ENCODE measurements around the gene UROC1. TPM values are rescaled to one million over a fixed set of nuclear protein-coding genes. Genes with fewer than 3 reads are reported as not detected.

The UROC1 gene
- total and polyA plus RNA-seq, 2 of the 13 experiments (the other 11 are each of a cell fraction or from before 2014, with no cell fraction given) = 0.71 to 1.3 TPM

DNA sequence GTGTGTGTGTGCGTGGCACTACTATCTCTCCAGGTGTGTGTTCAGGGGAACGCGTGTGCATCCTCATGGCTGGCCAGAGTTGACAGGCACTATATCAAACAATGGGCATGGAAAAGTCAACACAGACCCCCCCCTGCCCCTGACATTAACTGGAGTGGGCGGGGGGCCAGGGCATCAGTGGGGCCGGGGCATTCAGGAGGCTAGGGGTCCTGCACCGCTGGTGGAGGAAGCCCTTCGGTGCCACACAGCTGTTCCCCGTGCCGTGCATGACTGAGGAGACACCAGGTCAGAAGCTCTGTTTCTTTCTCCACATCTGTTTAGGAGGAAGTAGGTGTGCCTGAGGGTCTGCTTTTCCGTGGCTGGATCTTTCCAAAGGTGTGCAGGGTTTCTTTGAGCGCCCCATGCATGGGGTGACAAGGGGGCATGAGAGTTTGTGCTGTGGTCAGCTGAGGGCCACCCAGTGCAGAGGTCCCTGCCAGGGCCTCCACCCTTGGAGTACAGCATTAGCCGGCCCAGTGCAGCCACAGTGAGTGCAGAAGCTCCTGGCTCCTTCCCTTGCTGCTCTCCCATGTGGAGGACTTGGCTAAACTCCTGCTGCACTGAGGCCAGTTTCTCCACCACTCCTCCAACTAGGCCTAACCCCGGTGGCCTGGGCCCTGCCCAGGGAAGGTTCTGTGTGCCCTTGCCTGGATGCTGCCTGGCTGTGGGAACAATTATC is 33.7 kb upstream of the UROC1 start:
- DNase-seq (ENCODE audit: low spot score) (no peak), FAIRE-seq (no peak), ATAC-seq (0 out of 3 replicates have a peak, but pooled peaks have one; percentile 5)
- Histone ChIP-seq H4K20me1 (ENCODE audit: insufficient read depth, low read length) (no peaks in the 10 kb centered on the region), H3K4me1 (ENCODE audit: insufficient read depth, low read length) (peaks cover 8% of the 10 kb centered on the region; the same call in 1 of the 2 replicates), H3K4me2 (ENCODE audit: low read depth, low read length) (no peak overlapping the region), H3K9me3 (ENCODE audit: low read length) (no peaks in the 10 kb centered on the region), H3K27me3 (ENCODE audit: control insufficient read depth in 1 of 2, insufficient read depth in 2 of 2, low read length in 2 of 2) (peaks cover 5 to 35% of the 10 kb centered on the region in 2 experiments; a peak in 2 of 5 replicates), H2AFZ (ENCODE audit: low read length) (no peak overlapping the region), H3K9ac (ENCODE audit: insufficient read depth, low read depth, low read length) (no peak overlapping the region), H3K27ac (ENCODE audit: extremely low read length, insufficient read depth, low read length) (no peak overlapping the region), H3K79me2 (ENCODE audit: insufficient read depth, low read length) (no peaks in the 10 kb centered on the region), H3K36me3 (replicated peaks in 1 of 2; ENCODE audit: control insufficient read depth in 1 of 2, insufficient read depth in 2 of 2, low read length in 2 of 2) (no peaks in the 10 kb centered on the region), H3K4me3 (replicated peaks in 1 of 3; ENCODE audit: insufficient read depth in 1 of 3, low read depth in 2 of 3, low read length in 3 of 3) (no peak overlapping the region)
- intact Hi-C loops (cut with micrococcal nuclease; ENCODE audit: unreplicated experiment) = loop anchor here (10.0 kb wide), 2 partner anchors 56 to 924 kb away; no protein-coding TSS in a partner anchor
- TF ChIP-seq SIX1 (CRISPR knock-in tag; IDR thresholded peaks at IDR 0.05; ENCODE audit: borderline replicate concordance) (no peak), ZNF550 (CRISPR knock-in tag; IDR thresholded peaks at IDR 0.05; ENCODE audit: borderline replicate concordance) (no peak), ZNF567 (CRISPR knock-in tag; IDR thresholded peaks at IDR 0.05; ENCODE audit: borderline replicate concordance) (no peak), NR1H2 (CRISPR knock-in tag; IDR thresholded peaks at IDR 0.05; ENCODE audit: borderline replicate concordance, low read depth) (no peak), EP300 (IDR thresholded peaks at IDR 0.05; ENCODE audit: low read depth in 2 of 2, low read length in 2 of 2) (no peak), EP300 (CRISPR knock-in tag; IDR thresholded peaks at IDR 0.05; ENCODE audit: borderline replicate concordance) (no peak), ZNF660 (CRISPR knock-in tag; IDR thresholded peaks at IDR 0.05; ENCODE audit: borderline replicate concordance, low read depth) (no peak), ZNF547 (CRISPR knock-in tag; IDR thresholded peaks at IDR 0.05) (no peak), FOSL1 (CRISPR knock-in tag; IDR thresholded peaks at IDR 0.05; ENCODE audit: borderline replicate concordance) (no peak), RAD21 (CRISPR knock-in tag; IDR thresholded peaks at IDR 0.05) (no peak), ADNP (CRISPR knock-in tag; IDR thresholded peaks at IDR 0.05) (no peak), ELF3 (CRISPR knock-in tag; IDR thresholded peaks at IDR 0.05) (no peak)
- TF ChIP-seq, protein P1, sequence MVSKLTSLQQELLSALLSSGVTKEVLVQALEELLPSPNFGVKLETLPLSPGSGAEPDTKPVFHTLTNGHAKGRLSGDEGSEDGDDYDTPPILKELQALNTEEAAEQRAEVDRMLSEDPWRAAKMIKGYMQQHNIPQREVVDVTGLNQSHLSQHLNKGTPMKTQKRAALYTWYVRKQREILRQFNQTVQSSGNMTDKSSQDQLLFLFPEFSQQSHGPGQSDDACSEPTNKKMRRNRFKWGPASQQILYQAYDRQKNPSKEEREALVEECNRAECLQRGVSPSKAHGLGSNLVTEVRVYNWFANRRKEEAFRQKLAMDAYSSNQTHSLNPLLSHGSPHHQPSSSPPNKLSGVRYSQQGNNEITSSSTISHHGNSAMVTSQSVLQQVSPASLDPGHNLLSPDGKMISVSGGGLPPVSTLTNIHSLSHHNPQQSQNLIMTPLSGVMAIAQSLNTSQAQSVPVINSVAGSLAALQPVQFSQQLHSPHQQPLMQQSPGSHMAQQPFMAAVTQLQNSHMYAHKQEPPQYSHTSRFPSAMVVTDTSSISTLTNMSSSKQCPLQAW (CRISPR knock-in tag; IDR thresholded peaks at IDR 0.05) = no peak
- TF ChIP-seq, protein P2, sequence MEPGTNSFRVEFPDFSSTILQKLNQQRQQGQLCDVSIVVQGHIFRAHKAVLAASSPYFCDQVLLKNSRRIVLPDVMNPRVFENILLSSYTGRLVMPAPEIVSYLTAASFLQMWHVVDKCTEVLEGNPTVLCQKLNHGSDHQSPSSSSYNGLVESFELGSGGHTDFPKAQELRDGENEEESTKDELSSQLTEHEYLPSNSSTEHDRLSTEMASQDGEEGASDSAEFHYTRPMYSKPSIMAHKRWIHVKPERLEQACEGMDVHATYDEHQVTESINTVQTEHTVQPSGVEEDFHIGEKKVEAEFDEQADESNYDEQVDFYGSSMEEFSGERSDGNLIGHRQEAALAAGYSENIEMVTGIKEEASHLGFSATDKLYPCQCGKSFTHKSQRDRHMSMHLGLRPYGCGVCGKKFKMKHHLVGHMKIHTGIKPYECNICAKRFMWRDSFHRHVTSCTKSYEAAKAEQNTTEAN (CRISPR knock-in tag; conservative IDR thresholded peaks at IDR 0.05) = no peak
- TF ChIP-seq, protein P3, sequence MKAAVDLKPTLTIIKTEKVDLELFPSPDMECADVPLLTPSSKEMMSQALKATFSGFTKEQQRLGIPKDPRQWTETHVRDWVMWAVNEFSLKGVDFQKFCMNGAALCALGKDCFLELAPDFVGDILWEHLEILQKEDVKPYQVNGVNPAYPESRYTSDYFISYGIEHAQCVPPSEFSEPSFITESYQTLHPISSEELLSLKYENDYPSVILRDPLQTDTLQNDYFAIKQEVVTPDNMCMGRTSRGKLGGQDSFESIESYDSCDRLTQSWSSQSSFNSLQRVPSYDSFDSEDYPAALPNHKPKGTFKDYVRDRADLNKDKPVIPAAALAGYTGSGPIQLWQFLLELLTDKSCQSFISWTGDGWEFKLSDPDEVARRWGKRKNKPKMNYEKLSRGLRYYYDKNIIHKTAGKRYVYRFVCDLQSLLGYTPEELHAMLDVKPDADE (CRISPR knock-in tag; IDR thresholded peaks at IDR 0.05) = no peak
- WGBS (ENCODE audit: low lambda C conversion rate) = 6% methylated on average over 5 of the region's 13 CpGs
- ChIA-PET POLR2A (no interaction called here), CTCF (ENCODE audit: low intra/inter-chr PET ratio, low total read pairs) (no interaction called here)
- BruUV-seq (replicated peaks) = no TSS peak
- in situ Hi-C loops (cut with HindIII; ENCODE audit: extremely low pct_ligation_motif_present, low pct_unique_long_range_greater_than_20kb) = no loop called here
